BJ (cell line): ENCODE measurements around the gene UBAC1. TPM values are rescaled to one million over a fixed set of nuclear protein-coding genes. Genes with fewer than 3 reads are reported as not detected.

ENCODE experiments used
- CTCF ChIA-PET: fragments of 350-600 bp; formaldehyde crosslinking; extraction: SDS; loops from one replicate; lab custom pipeline; 2021; ENCODE audit warnings: antibody characterized with exemption, inconsistent platforms; lab: Yijun Ruan, JAX
- POLR2A ChIA-PET: fragments of 300-600 bp; sonication (Branson Sonifier 250); formaldehyde crosslinking; extraction: SDS; loops from one replicate; lab custom pipeline; 2021; ENCODE audit warnings: antibody characterized with exemption; lab: Charles Lee
- DNase-seq: peaks from one replicate; pipeline ENCODE4 v3.0.0-alpha.2; 2011; ENCODE audit warnings: low read depth
- H3K27me3 ChIP-seq: 2 replicates; pipeline ENCODE4 v1.6.0; 2011; ENCODE audit warnings: low read length; ENCODE audit not compliant: control insufficient read depth, insufficient read depth
- H3K36me3 ChIP-seq: 2 replicates; pipeline ENCODE4 v1.5.1; 2011; ENCODE audit warnings: low read length; ENCODE audit not compliant: control insufficient read depth, insufficient read depth
- H3K4me3 ChIP-seq: 2 replicates; pipeline ENCODE4 v1.5.1; 2011; ENCODE audit warnings: low read depth, mild to moderate bottlenecking, control low read depth, low read length
- polyA plus RNA-seq: library from polyadenylated mRNA; depleted of rRNA; stranded (reverse); fragments of >200 nt; gene quantifications from 2 replicates; pipeline ENCODE4 v1.2.3, GENCODE V29; 2011
- TF ChIP-seq, protein P1 (sequence below): IDR thresholded peaks from 2 replicates; pipeline ENCODE4 v1.5.1; 2011; ENCODE audit warnings: low read depth, mild to moderate bottlenecking, control low read depth, inconsistent platforms, low read length, moderate library complexity; ENCODE audit not compliant: insufficient read depth

The UBAC1 gene
- polyA plus RNA-seq, 1 experiment: 50.2 TPM

GRCh38 chr9:135998016-135998380, 36.8 kb upstream of the UBAC1 start:
- ChIA-PET CTCF (no interaction called here), POLR2A (no interaction called here)
- TF ChIP-seq, protein P1, sequence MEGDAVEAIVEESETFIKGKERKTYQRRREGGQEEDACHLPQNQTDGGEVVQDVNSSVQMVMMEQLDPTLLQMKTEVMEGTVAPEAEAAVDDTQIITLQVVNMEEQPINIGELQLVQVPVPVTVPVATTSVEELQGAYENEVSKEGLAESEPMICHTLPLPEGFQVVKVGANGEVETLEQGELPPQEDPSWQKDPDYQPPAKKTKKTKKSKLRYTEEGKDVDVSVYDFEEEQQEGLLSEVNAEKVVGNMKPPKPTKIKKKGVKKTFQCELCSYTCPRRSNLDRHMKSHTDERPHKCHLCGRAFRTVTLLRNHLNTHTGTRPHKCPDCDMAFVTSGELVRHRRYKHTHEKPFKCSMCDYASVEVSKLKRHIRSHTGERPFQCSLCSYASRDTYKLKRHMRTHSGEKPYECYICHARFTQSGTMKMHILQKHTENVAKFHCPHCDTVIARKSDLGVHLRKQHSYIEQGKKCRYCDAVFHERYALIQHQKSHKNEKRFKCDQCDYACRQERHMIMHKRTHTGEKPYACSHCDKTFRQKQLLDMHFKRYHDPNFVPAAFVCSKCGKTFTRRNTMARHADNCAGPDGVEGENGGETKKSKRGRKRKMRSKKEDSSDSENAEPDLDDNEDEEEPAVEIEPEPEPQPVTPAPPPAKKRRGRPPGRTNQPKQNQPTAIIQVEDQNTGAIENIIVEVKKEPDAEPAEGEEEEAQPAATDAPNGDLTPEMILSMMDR: no peak
- Histone ChIP-seq H3K4me3 (no peak overlapping the region), H3K36me3 (no peaks in the 10 kb centered on the region), H3K27me3 (no peaks in the 10 kb centered on the region)
- no peak for DNase-seq

DNA sequence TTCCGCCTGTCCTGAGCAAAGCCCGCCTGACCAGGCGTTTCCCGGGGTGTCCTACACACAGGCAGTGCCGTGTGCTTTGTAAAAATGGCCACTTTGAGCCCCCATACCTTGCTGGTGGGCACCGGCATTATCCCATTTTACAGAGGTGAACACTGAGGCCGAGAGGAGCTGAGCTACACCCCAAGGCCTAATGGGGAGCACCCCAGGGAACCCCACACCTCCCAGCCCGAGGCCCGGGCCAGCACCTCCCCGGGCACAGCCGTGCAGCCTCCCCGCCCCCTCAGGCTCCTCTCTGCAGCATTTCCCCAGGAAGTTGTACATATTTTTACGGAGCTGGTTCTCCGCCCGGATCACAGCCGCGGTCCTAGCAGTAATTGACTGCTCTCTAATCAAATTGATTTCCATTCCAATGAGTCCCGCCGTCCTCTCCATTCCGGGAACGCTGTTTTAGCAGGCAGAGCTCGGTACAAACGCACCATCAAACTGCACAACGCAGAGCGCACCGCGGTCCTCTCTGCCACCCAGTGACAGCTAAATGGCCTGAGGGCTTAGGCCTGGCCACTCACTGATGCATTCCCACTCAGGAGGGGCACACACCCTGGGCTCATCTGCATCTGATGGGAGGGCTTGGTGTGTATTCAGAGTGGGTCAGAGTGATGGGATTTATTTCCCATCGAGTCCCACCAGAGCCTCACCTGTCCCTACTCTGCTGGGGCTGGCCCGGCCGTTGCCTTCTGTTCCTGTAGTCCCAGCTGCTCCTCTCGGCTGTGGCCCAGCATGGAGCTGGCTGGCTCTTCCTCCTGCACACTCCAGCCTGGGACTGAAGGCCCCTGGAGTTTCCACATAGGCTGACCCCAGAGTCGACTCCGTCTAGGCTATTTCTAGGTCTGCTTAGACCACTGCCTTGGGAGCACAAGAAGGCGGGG, 36.2 kb upstream of the UBAC1 start:
- Histone ChIP-seq H3K36me3 (no peaks in the 10 kb centered on the region), H3K27me3 (no peaks in the 10 kb centered on the region), H3K4me3 (no peak overlapping the region)
- ChIA-PET POLR2A (no interaction called here), CTCF (no interaction called here)
- TF ChIP-seq, protein P1: no peak
- no peak for DNase-seq

GRCh38 chr9:135995816-135996215, 34.6 kb upstream of the UBAC1 start:
- H3K36me3 ChIP-seq: no peaks in the 10 kb centered on the region
- no peaks in the 10 kb centered on the region for H3K27me3 ChIP-seq
- H3K4me3 ChIP-seq: no peak overlapping the region
- TF ChIP-seq, protein P1: no peak
- ChIA-PET POLR2A (no interaction called here), CTCF (interaction anchor here (0.6 kb wide), 1 partner anchor 127 kb away, joined by 3 read pairs; no protein-coding TSS in a partner anchor)
- DNase-seq: no peak

DNA sequence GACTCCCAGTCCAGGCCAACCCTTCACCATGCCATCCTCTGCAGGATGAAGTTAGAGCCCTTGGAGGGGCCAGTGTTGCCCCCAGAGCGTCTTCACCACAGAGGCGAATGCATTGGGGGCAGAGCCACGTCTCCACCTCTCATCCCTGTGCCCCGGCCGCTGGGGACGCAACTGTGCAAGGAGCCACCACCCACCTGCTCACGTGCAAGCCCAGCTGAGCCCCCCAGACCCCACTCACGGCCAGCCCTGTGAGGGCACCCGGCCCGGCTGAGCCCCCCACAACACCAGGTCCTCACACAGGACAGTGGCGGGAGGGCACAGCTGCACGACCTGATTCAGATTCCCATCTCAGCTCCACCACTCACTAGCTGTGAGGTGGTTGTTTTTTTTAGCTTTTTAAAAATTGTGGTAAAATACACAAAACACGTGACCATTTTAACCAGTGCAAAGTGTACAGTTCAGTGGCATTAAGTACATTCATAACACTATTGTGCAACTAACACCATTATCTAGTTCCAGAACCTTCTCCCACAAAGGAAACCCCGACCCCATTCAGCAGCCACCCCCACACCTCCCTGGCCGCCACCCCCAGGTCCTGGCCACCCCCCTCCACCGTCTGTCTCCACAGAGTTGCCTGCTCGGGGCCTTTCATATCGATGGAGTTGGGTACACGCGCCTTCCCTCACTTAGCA, 33.5 kb upstream of the UBAC1 start:
- H3K4me3 ChIP-seq: no peak overlapping the region
- CTCF ChIA-PET: interaction anchor here (2.4 kb wide), 1 partner anchor 128 kb away, joined by 7 read pairs; no protein-coding TSS in a partner anchor
- no peaks in the 10 kb centered on the region for H3K27me3 ChIP-seq
- DNase-seq: no peak
- H3K36me3 ChIP-seq: no peaks in the 10 kb centered on the region
- TF ChIP-seq, protein P1: no peak
- POLR2A ChIA-PET: no interaction called here
